Measurements from ENCODE around the gene PCDH18.

The PCDH18 gene

DNA sequence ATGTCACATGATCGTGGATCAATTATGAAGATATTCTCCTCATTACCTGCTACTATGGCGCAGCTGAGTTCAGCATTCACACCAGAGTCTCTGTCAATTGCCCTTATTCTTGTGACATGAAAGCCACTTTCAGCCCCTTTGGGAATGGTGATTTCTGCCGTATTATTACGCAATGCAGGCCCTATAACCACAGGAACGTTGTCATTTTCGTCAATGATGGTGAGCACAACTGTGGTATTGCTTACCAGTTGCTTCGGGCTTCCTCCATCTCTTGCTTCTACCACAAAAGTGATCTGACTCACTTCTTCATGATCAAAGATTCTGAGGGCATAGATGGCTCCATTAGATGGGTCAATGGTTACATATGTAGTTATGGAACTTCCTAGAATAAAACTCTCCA lies 2.1 kb downstream of the PCDH18 start:
- DNase-seq (ENCODE audit: low read depth) = peak; percentile 86
- H3K4me3 ChIP-seq (ENCODE audit: low read depth, low read length) = peak overlapping the region; percentile 80
- TF ChIP-seq, protein P1, sequence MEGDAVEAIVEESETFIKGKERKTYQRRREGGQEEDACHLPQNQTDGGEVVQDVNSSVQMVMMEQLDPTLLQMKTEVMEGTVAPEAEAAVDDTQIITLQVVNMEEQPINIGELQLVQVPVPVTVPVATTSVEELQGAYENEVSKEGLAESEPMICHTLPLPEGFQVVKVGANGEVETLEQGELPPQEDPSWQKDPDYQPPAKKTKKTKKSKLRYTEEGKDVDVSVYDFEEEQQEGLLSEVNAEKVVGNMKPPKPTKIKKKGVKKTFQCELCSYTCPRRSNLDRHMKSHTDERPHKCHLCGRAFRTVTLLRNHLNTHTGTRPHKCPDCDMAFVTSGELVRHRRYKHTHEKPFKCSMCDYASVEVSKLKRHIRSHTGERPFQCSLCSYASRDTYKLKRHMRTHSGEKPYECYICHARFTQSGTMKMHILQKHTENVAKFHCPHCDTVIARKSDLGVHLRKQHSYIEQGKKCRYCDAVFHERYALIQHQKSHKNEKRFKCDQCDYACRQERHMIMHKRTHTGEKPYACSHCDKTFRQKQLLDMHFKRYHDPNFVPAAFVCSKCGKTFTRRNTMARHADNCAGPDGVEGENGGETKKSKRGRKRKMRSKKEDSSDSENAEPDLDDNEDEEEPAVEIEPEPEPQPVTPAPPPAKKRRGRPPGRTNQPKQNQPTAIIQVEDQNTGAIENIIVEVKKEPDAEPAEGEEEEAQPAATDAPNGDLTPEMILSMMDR (conservative IDR thresholded peaks at IDR 0.05; ENCODE audit: low read depth, low read length) = no peak

DNA sequence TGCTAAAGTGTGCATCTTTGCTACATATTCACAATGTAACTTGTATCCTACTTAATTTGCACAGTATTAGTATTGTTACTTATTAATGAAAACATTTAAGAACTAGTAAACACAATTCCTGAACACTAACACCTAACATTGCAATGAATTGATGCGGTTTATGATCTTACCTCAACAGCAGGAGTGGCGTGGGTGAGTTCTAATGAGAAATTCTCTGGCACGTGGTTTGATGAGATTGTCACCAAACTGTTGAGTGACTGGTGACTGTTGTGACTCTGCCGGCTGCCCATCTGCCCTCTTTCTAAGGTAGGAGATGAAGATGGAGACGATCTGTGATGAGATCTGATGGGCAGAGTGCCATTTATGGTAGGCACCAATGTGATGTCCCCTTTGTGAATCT lies 2.9 kb downstream of the PCDH18 start:
- no peak for DNase-seq (ENCODE audit: low read depth)
- TF ChIP-seq, protein P1 (conservative IDR thresholded peaks at IDR 0.05; ENCODE audit: low read depth, low read length) = no peak
- H3K4me3 ChIP-seq (ENCODE audit: low read depth, low read length) = peak overlapping the region; percentile 80

DNA sequence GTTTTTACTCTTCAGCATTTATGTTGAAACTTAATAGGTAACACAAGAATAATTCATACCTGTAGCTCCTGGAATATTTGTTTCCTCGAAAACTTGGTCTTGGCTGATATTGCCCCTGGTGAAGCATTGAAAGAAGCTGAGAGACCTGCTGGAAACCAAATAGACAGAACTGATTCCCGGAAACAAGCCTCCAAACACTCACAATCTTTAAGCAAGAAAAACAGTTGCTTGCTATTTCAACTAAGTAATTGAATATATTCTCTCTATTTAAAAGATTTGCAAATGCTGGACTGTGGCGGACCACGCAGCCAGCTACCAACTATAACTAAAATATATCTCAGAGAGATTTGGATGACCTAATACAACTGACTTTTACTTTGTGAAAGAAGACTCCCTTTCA lies 3.6 kb downstream of the PCDH18 start:
- no peak for DNase-seq (ENCODE audit: low read depth)
- TF ChIP-seq, protein P1 (conservative IDR thresholded peaks at IDR 0.05; ENCODE audit: low read depth, low read length) = no peak
- peak overlapping the region; percentile 80 for H3K4me3 ChIP-seq (ENCODE audit: low read depth, low read length)

DNA sequence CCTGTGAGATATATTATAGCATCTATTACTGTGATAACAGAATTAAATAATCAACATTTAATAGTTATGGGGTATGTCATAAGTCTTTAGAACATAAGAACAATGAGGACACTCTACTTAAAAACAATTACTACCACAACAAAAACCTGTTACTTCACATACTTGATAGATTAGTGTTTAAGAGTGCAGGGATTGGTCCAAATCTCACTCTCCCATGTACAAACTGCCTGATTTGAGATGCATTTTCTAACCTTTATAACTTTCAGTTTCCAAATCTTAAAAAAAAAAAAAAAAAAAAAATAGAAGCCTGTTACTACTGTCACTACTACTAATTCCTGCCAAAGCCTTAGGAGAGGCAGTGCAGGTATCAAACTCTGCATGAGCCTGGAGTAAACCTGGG lies 5.6 kb downstream of the PCDH18 start:
- TF ChIP-seq, protein P1 (conservative IDR thresholded peaks at IDR 0.05; ENCODE audit: low read depth, low read length) = no peak
- no peak for DNase-seq (ENCODE audit: low read depth)
- peak overlapping the region; percentile 9 for H3K4me3 ChIP-seq (ENCODE audit: low read depth, low read length)

DNA sequence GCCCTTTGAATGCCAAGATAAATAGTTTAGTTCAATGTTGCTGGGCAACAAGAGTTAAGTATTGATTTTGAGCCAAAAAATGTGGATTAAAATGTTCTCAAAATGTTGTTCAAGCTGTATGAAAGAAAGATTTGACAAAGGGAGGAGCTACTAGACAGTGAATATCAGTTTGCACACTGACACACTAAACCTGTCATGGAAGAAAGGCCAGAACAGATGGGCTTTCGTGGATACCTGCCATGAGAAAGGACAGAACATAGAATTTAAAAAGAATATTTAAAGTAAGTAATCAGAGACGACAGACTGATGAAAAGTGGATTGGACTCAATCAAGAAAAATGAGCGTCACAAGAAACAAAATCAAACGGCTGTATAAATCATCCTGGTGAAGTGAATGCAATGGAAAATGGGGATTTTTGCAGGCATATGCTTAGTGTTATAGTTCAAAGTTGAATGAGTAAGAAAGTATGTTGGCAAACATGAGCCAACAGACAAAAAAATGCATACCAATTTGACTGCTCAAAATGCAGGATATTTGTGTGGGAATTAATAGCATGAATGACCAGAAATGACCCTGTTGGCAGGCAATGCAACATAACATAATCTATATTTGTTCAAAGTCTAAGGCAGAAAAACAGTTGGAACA lies 7.4 kb downstream of the PCDH18 start:
- no peak overlapping the region for H3K4me3 ChIP-seq (ENCODE audit: low read depth, low read length)
- peak; percentile 50 for DNase-seq (ENCODE audit: low read depth)
- TF ChIP-seq, protein P1 (conservative IDR thresholded peaks at IDR 0.05; ENCODE audit: low read depth, low read length) = no peak

DNA sequence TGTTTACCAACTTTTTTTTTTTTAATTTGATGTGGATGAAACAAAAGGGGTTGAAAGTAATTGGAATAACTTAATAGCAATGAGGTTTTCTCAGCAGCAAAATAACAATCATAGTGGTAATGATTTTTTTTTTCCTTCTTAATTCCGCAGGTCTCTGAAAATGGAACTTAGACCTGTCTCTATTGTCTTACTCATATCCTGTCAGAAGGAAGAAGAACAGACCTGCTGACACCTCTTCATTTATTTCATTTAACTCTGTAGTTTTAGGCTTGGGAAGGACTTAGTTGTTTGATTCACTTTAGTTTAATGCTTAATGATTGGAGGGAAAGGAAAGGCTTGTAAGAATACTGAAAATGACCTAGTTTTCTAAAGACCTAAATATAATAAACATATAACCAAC lies 9.0 kb downstream of the PCDH18 start:
- H3K4me3 ChIP-seq (ENCODE audit: low read depth, low read length) = no peak overlapping the region
- TF ChIP-seq, protein P1 (conservative IDR thresholded peaks at IDR 0.05; ENCODE audit: low read depth, low read length) = no peak
- DNase-seq (ENCODE audit: low read depth) = no peak

DNA sequence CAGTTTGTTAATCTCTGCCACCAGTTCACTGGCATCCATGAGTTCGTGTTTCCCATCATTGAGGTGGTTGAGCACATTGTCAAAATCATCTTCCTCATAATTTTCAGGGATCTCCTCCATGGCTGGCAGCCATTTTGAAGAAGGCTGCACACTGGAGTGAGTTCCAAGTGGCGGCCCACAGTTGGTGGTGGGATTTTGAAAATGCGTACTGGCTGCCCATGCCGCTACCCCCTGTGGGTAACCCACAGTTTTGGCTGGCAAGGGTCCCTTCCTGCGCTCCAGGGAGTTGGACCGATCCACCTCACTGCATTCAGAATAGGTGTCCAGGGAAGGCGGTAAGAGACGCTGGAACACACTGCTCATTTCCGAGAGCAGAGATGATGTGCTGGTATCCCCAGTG lies 11.2 kb downstream of the PCDH18 start:
- TF ChIP-seq, protein P1 (conservative IDR thresholded peaks at IDR 0.05; ENCODE audit: low read depth, low read length) = no peak
- no peak overlapping the region for H3K4me3 ChIP-seq (ENCODE audit: low read depth, low read length)
- DNase-seq (ENCODE audit: low read depth) = no peak

Measured in choroid plexus epithelial cell (primary cell).